ENCODE results near the gene NCBP3.

GRCh38 chr17:3857261-3858105 lies 11.4 kb upstream of the NCBP3 start:
- no peak for TF ChIP-seq POLR2AphosphoS5 (IDR thresholded peaks at IDR 0.05; ENCODE audit: low read depth, low read length)
- no peak for TF ChIP-seq POLR2A (IDR thresholded peaks at IDR 0.05; ENCODE audit: low read depth, low read length)
- no peak for TF ChIP-seq SPI1 (IDR thresholded peaks at IDR 0.05; ENCODE audit: low read depth, low read length)
